Thyroid gland (tissue), 4 donors: ENCODE measurements around the gene TSPAN33. TPM values are rescaled to one million over a fixed set of nuclear protein-coding genes. Genes with fewer than 3 reads are reported as not detected.
"Not testable (repeated sequence)": the region's sequence is repeated elsewhere in the genome, so short reads cannot be mapped to it uniquely, and the experiment has no call there.

Source experiments
- DNase-seq, 2 donors: peaks; one replicate each; pipeline ENCODE4 v3.0.0-alpha.2; 2019
- H3K27ac ChIP-seq, 3 donors: fragments of 200-600 bp; sonication (generic); 1 replicate in 2 of 3; 2 replicates in 1 of 3; pipeline ENCODE4 v1.5.1; 2016 to 2019; ENCODE audit warnings: mild to moderate bottlenecking in 1 of 3, moderate library complexity in 1 of 3
- H3K27me3 ChIP-seq: fragments of 200-600 bp; sonication (generic); one replicate; pipeline ENCODE4 v1.5.1; 2019
- H3K36me3 ChIP-seq, 2 donors: fragments of 200-600 bp; sonication (generic); one replicate each; pipeline ENCODE4 v1.5.1; 2016 to 2019
- H3K4me1 ChIP-seq, 2 donors: fragments of 200-600 bp; sonication (generic); one replicate each; pipeline ENCODE4 v1.5.1; 2017 to 2019
- H3K4me3 ChIP-seq, 3 donors: fragments of 200-600 bp; sonication (generic); replicated peaks in 1 of 3; 1 replicate in 2 of 3; 2 replicates in 1 of 3; pipeline ENCODE4 v1.5.1; 2016; ENCODE audit warnings: mild to moderate bottlenecking in 1 of 3
- H3K9me3 ChIP-seq: fragments of 200-600 bp; sonication (generic); one replicate; pipeline ENCODE4 v1.5.1; 2017
- POLR2A ChIP-seq, 2 donors: fragments of 450-650 bp; IDR thresholded peaks; one replicate each; pipeline ENCODE4 v1.6.1; 2017; ENCODE audit warnings: antibody characterized with exemption in 2 of 2, mild to moderate bottlenecking in 2 of 2, moderate library complexity in 1 of 2
- WGBS, 2 donors: methylation state at CpG; one replicate each; pipeline ENCODE4 v1.1.5; 2017; 5-methylcytosine and 5-hydroxymethylcytosine counted together
- intact Hi-C: fragments of 100-400 bp; cut with DNase I; formaldehyde crosslinking; loops from one replicate; pipeline ENCODE4 v1.15.1; 2023
- total RNA-seq, 4 donors: library from RNA; depleted of rRNA; stranded (reverse); fragments of >200 nt; gene quantifications; one replicate each; pipeline ENCODE4 v1.2.3, GENCODE V29; 2016
- TF ChIP-seq, protein P1 (sequence below), 6 experiments: fragments of 200-600 bp in 3 of 6; fragments of 450-650 bp in 3 of 6; sonication (generic) in 3 of 6; IDR thresholded peaks; one replicate each; pipeline ENCODE4 v1.5.1; 2016 to 2019; ENCODE audit warnings: antibody characterized with exemption in 6 of 6, mild to moderate bottlenecking in 2 of 6, inconsistent platforms in 1 of 6, moderate library complexity in 1 of 6

The TSPAN33 gene
- total RNA-seq, 4 donors from 2014 or later = 5.0 to 20.4 (median 10.4) TPM

GRCh38 chr7:129115676-129116075 lies 28.8 kb upstream of the TSPAN33 start:
- intact Hi-C loops = no loop called here
- Histone ChIP-seq H3K4me1 (peaks cover 3 to 5% of the 10 kb centered on the region in 2 donors), H3K36me3 (no peaks in the 10 kb centered on the region), H3K4me3 (no peak overlapping the region), H3K27me3 (no peaks in the 10 kb centered on the region), H3K9me3 (no peaks in the 10 kb centered on the region), H3K27ac (no peak overlapping the region)
- DNase-seq = no peak
- no peak for TF ChIP-seq POLR2A (IDR thresholded peaks at IDR 0.05)
- TF ChIP-seq, protein P1, sequence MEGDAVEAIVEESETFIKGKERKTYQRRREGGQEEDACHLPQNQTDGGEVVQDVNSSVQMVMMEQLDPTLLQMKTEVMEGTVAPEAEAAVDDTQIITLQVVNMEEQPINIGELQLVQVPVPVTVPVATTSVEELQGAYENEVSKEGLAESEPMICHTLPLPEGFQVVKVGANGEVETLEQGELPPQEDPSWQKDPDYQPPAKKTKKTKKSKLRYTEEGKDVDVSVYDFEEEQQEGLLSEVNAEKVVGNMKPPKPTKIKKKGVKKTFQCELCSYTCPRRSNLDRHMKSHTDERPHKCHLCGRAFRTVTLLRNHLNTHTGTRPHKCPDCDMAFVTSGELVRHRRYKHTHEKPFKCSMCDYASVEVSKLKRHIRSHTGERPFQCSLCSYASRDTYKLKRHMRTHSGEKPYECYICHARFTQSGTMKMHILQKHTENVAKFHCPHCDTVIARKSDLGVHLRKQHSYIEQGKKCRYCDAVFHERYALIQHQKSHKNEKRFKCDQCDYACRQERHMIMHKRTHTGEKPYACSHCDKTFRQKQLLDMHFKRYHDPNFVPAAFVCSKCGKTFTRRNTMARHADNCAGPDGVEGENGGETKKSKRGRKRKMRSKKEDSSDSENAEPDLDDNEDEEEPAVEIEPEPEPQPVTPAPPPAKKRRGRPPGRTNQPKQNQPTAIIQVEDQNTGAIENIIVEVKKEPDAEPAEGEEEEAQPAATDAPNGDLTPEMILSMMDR (IDR thresholded peaks at IDR 0.05) = no peak

GRCh38 chr7:129118182-129118581 lies 26.3 kb upstream of the TSPAN33 start:
- intact Hi-C loops = no loop called here
- no peak overlapping the region for H3K27ac ChIP-seq
- H3K36me3 ChIP-seq = no peaks in the 10 kb centered on the region
- TF ChIP-seq POLR2A (IDR thresholded peaks at IDR 0.05) = no peak
- TF ChIP-seq, protein P1 (IDR thresholded peaks at IDR 0.05) = no peak
- no peak for DNase-seq
- H3K4me3 ChIP-seq = no peak overlapping the region
- 95 to 96% methylated on average over 7 of the region's 7 CpGs for WGBS, 2 donors
- no peaks in the 10 kb centered on the region for H3K27me3 ChIP-seq
- no peaks in the 10 kb centered on the region for H3K9me3 ChIP-seq
- H3K4me1 ChIP-seq = peaks cover 0 to 6% of the 10 kb centered on the region in 2 donors

GRCh38 chr7:129118976-129119375 lies 25.5 kb upstream of the TSPAN33 start:
- 83 to 99% methylated on average over 3 of the region's 3 CpGs for WGBS, 2 donors
- no peak for TF ChIP-seq POLR2A (IDR thresholded peaks at IDR 0.05)
- TF ChIP-seq, protein P1 (IDR thresholded peaks at IDR 0.05) = no peak
- H3K36me3 ChIP-seq = no peaks in the 10 kb centered on the region
- DNase-seq = no peak
- no peak overlapping the region for H3K27ac ChIP-seq
- H3K27me3 ChIP-seq = no peaks in the 10 kb centered on the region
- H3K4me3 ChIP-seq = no peak overlapping the region
- intact Hi-C loops = no loop called here
- peaks cover 0 to 6% of the 10 kb centered on the region in 2 donors for H3K4me1 ChIP-seq
- no peaks in the 10 kb centered on the region for H3K9me3 ChIP-seq

- DNase-seq, intact Hi-C loops, H3K27me3 ChIP-seq, H3K9me3 ChIP-seq, H3K4me1 ChIP-seq, H3K4me3 ChIP-seq, H3K36me3 ChIP-seq, H3K27ac ChIP-seq: not testable (repeated sequence)
- WGBS, 2 donors = 95 to 98% methylated on average over 3 of the region's 3 CpGs
These were observed 22.9 kb upstream of the TSPAN33 start for GRCh38 chr7:129121501-129122077.

DNA sequence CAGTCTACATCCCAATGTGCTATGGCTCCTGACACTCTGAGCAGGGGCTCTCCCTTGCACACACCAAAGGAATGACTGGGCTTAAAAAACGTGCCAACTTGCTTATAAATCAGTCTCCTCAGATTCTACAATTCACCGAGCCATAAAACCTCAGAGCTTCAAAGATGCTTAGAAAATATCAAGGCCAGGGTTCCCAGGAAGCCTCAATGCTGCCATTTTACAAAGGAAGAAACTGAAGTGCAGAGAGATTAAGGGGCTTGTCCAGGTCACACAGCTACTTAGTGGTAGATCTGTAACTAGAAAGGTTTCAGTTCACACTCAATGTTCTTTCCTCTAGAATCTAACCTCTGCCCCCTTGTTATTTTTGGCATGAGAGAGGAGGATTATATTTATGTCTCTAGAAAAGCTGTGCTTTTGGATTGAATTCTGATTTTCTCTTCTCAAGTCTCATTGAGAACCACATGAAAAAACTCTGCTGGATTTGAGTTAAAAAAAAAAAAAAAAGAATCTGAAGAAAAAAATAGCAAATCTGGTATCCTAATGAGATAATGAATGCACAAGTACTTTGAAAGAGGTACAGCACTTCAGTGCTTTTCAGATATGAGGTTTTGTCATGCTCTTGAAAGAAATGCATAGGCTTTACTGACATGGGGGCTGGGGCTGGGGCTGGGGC lies 22.3 kb upstream of the TSPAN33 start:
- no peak overlapping the region for H3K27ac ChIP-seq
- no peaks in the 10 kb centered on the region for H3K9me3 ChIP-seq
- no peaks in the 10 kb centered on the region for H3K36me3 ChIP-seq
- TF ChIP-seq POLR2A (IDR thresholded peaks at IDR 0.05) = no peak
- TF ChIP-seq, protein P1 (IDR thresholded peaks at IDR 0.05) = no peak
- no peaks in the 10 kb centered on the region for H3K27me3 ChIP-seq
- 91 to 93% methylated on average over 2 of the region's 2 CpGs for whole genome bisulfite sequencing, 2 donors
- peaks cover 0 to 6% of the 10 kb centered on the region in 2 donors for H3K4me1 ChIP-seq
- intact Hi-C loops = no loop called here
- no peak overlapping the region for H3K4me3 ChIP-seq
- DNase-seq = no peak
